Mammary epithelial cell (primary cell): Measurements from ENCODE around the gene NEU4.

Experiments used
- EZH2 ChIP-seq: IDR thresholded peaks from 2 replicates; pipeline ENCODE4 v1.6.1; 2012; ENCODE audit warnings: low read length, inconsistent platforms, borderline replicate concordance
- TF ChIP-seq, protein P1 (sequence below), 2 donors: IDR thresholded peaks in 1 of 2; conservative IDR thresholded peaks in 1 of 2; 2 replicates each; pipeline ENCODE4 v1.5.1; 2011 to 2012; ENCODE audit warnings: inconsistent platforms in 2 of 2, low read length in 2 of 2, mild to moderate bottlenecking in 2 of 2, control low read depth in 1 of 2, low read depth in 1 of 2; ENCODE audit not compliant: insufficient read depth in 1 of 2; ENCODE audit errors: extremely low read depth in 1 of 2

- TF ChIP-seq, protein P1, sequence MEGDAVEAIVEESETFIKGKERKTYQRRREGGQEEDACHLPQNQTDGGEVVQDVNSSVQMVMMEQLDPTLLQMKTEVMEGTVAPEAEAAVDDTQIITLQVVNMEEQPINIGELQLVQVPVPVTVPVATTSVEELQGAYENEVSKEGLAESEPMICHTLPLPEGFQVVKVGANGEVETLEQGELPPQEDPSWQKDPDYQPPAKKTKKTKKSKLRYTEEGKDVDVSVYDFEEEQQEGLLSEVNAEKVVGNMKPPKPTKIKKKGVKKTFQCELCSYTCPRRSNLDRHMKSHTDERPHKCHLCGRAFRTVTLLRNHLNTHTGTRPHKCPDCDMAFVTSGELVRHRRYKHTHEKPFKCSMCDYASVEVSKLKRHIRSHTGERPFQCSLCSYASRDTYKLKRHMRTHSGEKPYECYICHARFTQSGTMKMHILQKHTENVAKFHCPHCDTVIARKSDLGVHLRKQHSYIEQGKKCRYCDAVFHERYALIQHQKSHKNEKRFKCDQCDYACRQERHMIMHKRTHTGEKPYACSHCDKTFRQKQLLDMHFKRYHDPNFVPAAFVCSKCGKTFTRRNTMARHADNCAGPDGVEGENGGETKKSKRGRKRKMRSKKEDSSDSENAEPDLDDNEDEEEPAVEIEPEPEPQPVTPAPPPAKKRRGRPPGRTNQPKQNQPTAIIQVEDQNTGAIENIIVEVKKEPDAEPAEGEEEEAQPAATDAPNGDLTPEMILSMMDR (conservative IDR thresholded peaks at IDR 0.05 in 1 of 2, IDR thresholded peaks at IDR 0.05 in 1 of 2; ENCODE audit: extremely low read depth in 1 of 2, insufficient read depth in 1 of 2, low read depth in 1 of 2, low read length in 2 of 2): no peak
- TF ChIP-seq EZH2: no peak
Measured at GRCh38 chr2:241860184-241861078, 51.4 kb downstream of the NEU4 start.
